Skeletal muscle tissue (tissue), 4 donors: ENCODE data around the gene DTNB. TPM values are rescaled to one million over a fixed set of nuclear protein-coding genes. Genes with fewer than 3 reads are reported as not detected.

Experiments
- H3K27ac ChIP-seq: one replicate; pipeline ENCODE4 v1.7.0; 2013; ENCODE audit warnings: mild to moderate bottlenecking, low read depth, low read length, inconsistent platforms
- H3K27me3 ChIP-seq, 3 donors: one replicate each; pipeline ENCODE4 v1.7.0; 2013; ENCODE audit warnings: low read length in 3 of 3; ENCODE audit not compliant: control insufficient read depth in 3 of 3, insufficient read depth in 3 of 3
- H3K36me3 ChIP-seq, 3 donors: one replicate each; pipeline ENCODE4 v1.7.0; 2013; ENCODE audit warnings: low read length in 3 of 3; ENCODE audit not compliant: control insufficient read depth in 3 of 3, insufficient read depth in 3 of 3
- H3K4me1 ChIP-seq, 3 donors: one replicate each; pipeline ENCODE4 v1.7.0; 2013; ENCODE audit warnings: low read length in 3 of 3, mild to moderate bottlenecking in 3 of 3; ENCODE audit not compliant: control insufficient read depth in 3 of 3, insufficient read depth in 3 of 3
- H3K4me3 ChIP-seq, 3 donors: one replicate each; pipeline ENCODE4 v1.7.0; 2013; ENCODE audit warnings: low read length in 3 of 3
- H3K9ac ChIP-seq, 3 donors: one replicate each; pipeline ENCODE4 v1.7.0; 2013; ENCODE audit warnings: low read length in 3 of 3, mild to moderate bottlenecking in 3 of 3, moderate library complexity in 2 of 3, low read depth in 1 of 3
- H3K9me3 ChIP-seq, 3 donors: one replicate each; pipeline ENCODE4 v1.7.0; 2013; ENCODE audit warnings: low read length in 3 of 3; ENCODE audit not compliant: control insufficient read depth in 3 of 3
- total RNA-seq: library from RNA; depleted of rRNA; stranded (reverse); fragments of >200 nt; gene quantifications from one replicate; pipeline ENCODE4 v1.2.3, GENCODE V29; 2014
- donor health status: Osteomylitis.

Gene DTNB
- total RNA-seq, 1 donor from 2014 or later: 3.1 TPM

GRCh38 chr2:25582077-25582830 is 91.1 kb downstream of the DTNB start:
- Histone ChIP-seq H3K4me3 (no peak overlapping the region), H3K27me3 (no peaks in the 10 kb centered on the region), H3K9me3 (no peaks in the 10 kb centered on the region), H3K4me1 (no peaks in the 10 kb centered on the region), H3K27ac (no peak overlapping the region), H3K9ac (no peak overlapping the region), H3K36me3 (no peaks in the 10 kb centered on the region)

GRCh38 chr2:25576596-25576995 is 96.8 kb downstream of the DTNB start:
- Histone ChIP-seq H3K9me3 (no peaks in the 10 kb centered on the region), H3K4me3 (no peak overlapping the region)

GRCh38 chr2:25572638-25573037 is 100.7 kb downstream of the DTNB start:
- Histone ChIP-seq H3K4me3 (no peak overlapping the region), H3K9me3 (no peaks in the 10 kb centered on the region), H3K27me3 (no peaks in the 10 kb centered on the region), H3K9ac (no peak overlapping the region), H3K27ac (no peak overlapping the region), H3K36me3 (no peaks in the 10 kb centered on the region), H3K4me1 (no peaks in the 10 kb centered on the region)

More at GRCh38 chr2:25576596-25576995, 96.8 kb downstream of the DTNB start:
- Histone ChIP-seq H3K36me3 (no peaks in the 10 kb centered on the region), H3K4me1 (no peaks in the 10 kb centered on the region), H3K27me3 (no peaks in the 10 kb centered on the region), H3K27ac (no peak overlapping the region), H3K9ac (no peak overlapping the region)

GRCh38 chr2:25570161-25570845 is 103.1 kb downstream of the DTNB start:
- Histone ChIP-seq H3K9ac (no peak overlapping the region), H3K36me3 (no peaks in the 10 kb centered on the region), H3K27me3 (no peaks in the 10 kb centered on the region), H3K9me3 (no peaks in the 10 kb centered on the region), H3K4me1 (no peaks in the 10 kb centered on the region), H3K4me3 (no peak overlapping the region), H3K27ac (no peak overlapping the region)

GRCh38 chr2:25567406-25567805 is 106.0 kb downstream of the DTNB start:
- no peaks in the 10 kb centered on the region for H3K27me3 ChIP-seq
- H3K9ac ChIP-seq: no peak overlapping the region
- no peaks in the 10 kb centered on the region for H3K36me3 ChIP-seq
- no peaks in the 10 kb centered on the region for H3K9me3 ChIP-seq
- H3K4me1 ChIP-seq: no peaks in the 10 kb centered on the region
- no peak overlapping the region for H3K27ac ChIP-seq
- no peak overlapping the region for H3K4me3 ChIP-seq

GRCh38 chr2:25566694-25567093 is 106.7 kb downstream of the DTNB start:
- no peak overlapping the region for H3K27ac ChIP-seq
- H3K4me1 ChIP-seq: no peaks in the 10 kb centered on the region
- H3K36me3 ChIP-seq: no peaks in the 10 kb centered on the region
- no peaks in the 10 kb centered on the region for H3K27me3 ChIP-seq
- no peak overlapping the region for H3K4me3 ChIP-seq
- no peaks in the 10 kb centered on the region for H3K9me3 ChIP-seq
- no peak overlapping the region for H3K9ac ChIP-seq

- H3K9me3 ChIP-seq: no peaks in the 10 kb centered on the region
- H3K9ac ChIP-seq: no peak overlapping the region
- H3K4me3 ChIP-seq: no peak overlapping the region
- H3K36me3 ChIP-seq: no peaks in the 10 kb centered on the region
- no peak overlapping the region for H3K27ac ChIP-seq
- no peaks in the 10 kb centered on the region for H3K4me1 ChIP-seq
- H3K27me3 ChIP-seq: no peaks in the 10 kb centered on the region
Observed at GRCh38 chr2:25566094-25566493, 107.3 kb downstream of the DTNB start.

GRCh38 chr2:25561136-25561850 is 112.1 kb downstream of the DTNB start:
- H3K27ac ChIP-seq: no peak overlapping the region
- H3K4me1 ChIP-seq: no peaks in the 10 kb centered on the region
- no peaks in the 10 kb centered on the region for H3K9me3 ChIP-seq

GRCh38 chr2:25559148-25559547 is 114.2 kb downstream of the DTNB start:
- H3K4me1 ChIP-seq: no peaks in the 10 kb centered on the region
- no peaks in the 10 kb centered on the region for H3K36me3 ChIP-seq
- H3K9me3 ChIP-seq: no peaks in the 10 kb centered on the region
- H3K9ac ChIP-seq: no peak overlapping the region
- H3K4me3 ChIP-seq: no peak overlapping the region
- H3K27me3 ChIP-seq: no peaks in the 10 kb centered on the region
- H3K27ac ChIP-seq: no peak overlapping the region

More at GRCh38 chr2:25561136-25561850, 112.1 kb downstream of the DTNB start:
- Histone ChIP-seq H3K9ac (no peak overlapping the region), H3K36me3 (no peaks in the 10 kb centered on the region), H3K4me3 (no peak overlapping the region), H3K27me3 (no peaks in the 10 kb centered on the region)

- H3K4me1 ChIP-seq: no peaks in the 10 kb centered on the region
- H3K27me3 ChIP-seq: no peaks in the 10 kb centered on the region
- H3K27ac ChIP-seq: no peak overlapping the region
- H3K36me3 ChIP-seq: no peaks in the 10 kb centered on the region
- no peak overlapping the region for H3K4me3 ChIP-seq
- H3K9me3 ChIP-seq: no peaks in the 10 kb centered on the region
- no peak overlapping the region for H3K9ac ChIP-seq
Observed at GRCh38 chr2:25558262-25558661, 115.1 kb downstream of the DTNB start.
